NK-92 (cell line): Measurements from ENCODE around the gene UNG.
"Not testable (repeated sequence)": the region's sequence is repeated elsewhere in the genome, so short reads cannot be mapped to it uniquely, and the experiment has no call there.

Source experiments
- DNase-seq: peaks from one replicate; lab custom pipeline; 2025; ENCODE audit not compliant: unreplicated experiment; lab: John Stamatoyannopoulos, UW

The UNG gene

DNA sequence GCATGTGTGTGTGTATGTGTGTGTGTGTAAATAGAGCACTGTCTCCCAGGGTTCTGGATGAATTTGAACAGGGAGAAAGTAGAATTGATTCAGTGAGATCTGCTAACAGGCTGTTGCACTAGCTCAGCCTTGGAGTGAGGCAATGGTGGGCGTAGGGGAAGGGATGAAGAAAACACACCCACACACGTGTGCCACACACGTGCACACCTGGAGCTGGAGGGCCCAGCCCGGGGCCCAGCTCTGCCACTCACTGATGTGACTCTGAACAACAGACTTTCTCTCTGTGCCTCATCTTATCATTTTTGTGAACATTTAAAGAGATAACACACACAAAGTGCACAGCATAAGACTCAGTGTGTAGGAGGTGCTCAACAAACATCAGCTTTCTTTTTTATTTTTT is 23.2 kb downstream of the UNG start:
- no peak for DNase-seq

DNA sequence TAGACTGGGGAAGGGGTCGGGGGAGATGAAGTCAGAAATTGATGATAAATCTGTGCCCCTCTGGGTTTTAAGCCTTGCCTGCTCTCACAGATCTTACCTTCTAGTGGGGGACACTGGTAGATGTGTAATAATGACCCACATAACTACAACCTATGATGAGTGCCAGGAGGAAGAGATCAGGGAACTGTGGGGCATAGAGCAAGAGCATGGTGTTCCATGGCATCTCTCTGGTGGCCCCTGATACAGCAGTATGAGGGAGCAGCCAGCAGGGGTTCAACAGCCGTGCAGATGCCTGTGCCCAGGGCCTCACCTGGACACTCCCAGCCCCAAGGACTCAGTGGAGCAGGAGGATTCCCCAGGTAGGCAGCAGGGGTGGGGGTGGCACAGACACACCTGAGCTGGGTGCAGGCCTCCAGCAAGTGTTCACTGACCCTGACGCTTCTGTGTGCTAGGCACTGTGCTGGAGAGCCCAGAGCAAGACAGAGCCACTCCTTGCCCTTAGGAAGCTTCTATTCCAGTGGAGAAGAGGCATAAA is 24.0 kb downstream of the UNG start:
- no peak for DNase-seq

DNA sequence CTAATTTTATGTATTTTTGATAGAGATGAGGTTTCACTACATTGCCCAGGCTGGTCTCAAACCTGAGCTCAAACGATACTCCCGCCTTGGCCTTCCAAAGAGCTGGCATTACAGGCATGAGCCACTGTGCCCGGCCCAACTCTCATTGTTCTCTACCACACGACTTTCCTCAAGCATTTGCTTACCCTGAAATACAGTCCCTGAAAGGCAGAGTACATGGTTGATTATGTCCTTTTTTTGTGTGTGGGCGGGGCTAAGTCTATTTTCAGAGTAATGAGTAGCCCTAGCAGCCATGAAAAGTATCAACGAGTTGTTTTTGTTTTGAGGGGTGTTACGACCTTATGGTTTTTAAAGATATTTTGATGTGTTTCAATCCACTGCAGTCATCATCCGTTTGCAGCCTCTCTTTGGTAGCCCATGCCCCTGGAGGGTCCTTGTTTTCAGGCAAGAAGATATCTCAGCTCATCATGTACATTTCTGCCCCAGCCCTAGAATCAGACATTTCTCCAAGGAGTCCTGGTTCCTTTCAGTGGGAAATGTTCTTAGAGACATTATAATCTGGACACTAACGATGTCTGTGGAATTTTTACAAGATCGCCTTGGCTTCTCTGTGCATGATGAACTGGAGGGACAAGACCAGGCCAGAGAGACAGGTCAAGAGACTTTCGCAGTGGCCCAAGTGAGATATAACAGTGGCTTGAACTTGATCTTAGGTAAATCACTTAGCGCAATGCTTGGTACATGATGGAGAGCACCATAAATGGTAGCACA is 27.7 kb downstream of the UNG start:
- DNase-seq, result no peak

DNA sequence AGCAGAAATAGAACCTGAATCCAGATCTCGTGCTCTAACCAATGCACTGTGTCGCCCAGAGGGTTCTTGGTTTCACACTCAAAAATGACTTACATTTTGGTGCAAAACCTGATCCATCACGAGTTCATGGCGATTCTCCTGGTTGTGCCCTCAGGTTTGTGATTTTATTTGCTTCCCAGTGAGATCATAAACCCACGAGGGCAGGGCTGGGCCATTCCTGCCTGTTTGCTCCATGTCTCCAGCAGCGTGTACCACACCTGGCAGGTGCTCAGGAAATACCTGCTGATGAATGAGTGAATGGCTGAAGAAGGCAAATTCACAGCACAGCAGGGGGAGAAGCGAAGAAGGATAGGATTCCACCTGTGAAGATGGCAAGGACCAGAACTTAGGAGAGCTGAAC is 28.4 kb downstream of the UNG start:
- no peak for DNase-seq

DNA sequence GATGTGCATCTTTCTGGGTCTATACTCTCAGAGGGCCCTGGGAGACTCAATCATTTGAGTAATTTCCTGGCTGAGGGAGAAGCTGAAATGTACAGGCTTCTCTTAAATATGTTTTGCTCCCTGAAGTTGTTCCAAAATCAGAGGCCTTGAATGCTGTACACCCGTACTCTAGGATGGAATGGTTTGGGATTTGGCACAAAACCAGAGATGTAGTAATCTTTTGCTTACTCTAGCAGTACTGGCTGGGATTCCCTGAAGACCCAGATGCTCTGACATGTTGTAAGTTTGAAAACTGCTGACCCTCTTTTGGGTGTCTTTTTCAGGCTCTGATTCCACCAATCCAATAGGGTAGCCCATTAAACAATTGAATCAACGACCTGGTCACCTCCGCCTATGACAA is 29.4 kb downstream of the UNG start:
- DNase-seq, result no peak

DNA sequence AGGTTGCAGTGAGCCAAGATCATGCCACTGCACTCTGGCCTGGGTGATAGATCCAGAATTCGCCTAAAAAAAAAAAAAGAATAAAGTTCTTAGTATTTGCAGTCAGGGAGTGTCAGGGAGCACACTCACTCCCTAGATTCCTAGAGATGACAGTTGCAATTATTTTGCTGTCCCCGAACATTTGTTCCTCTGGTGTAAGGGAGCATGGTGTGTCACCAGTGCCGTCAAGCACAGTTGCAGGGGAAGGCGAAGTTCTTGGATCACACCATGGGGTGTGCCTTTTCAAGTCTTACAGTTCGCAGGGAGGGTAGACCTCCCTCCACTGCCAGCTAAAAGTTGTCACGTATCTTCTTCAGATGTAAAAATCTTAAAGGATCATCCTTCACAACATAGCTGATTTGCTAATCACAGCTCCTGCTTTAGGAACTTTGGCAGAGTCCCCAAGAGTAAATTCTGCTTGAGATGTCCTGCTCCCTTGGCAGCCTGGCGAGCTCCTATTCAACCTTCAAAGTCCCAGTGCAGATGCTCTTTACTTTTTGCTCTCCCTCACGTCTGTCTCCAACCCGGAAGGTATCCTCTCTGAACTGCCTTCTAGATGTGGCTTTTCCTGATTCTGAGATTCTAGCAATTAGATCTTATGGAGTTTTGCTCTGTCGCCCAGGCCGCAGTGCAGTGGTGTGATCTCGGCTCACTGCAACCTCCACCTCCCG is 30.3 kb downstream of the UNG start:
- no peak for DNase-seq

DNA sequence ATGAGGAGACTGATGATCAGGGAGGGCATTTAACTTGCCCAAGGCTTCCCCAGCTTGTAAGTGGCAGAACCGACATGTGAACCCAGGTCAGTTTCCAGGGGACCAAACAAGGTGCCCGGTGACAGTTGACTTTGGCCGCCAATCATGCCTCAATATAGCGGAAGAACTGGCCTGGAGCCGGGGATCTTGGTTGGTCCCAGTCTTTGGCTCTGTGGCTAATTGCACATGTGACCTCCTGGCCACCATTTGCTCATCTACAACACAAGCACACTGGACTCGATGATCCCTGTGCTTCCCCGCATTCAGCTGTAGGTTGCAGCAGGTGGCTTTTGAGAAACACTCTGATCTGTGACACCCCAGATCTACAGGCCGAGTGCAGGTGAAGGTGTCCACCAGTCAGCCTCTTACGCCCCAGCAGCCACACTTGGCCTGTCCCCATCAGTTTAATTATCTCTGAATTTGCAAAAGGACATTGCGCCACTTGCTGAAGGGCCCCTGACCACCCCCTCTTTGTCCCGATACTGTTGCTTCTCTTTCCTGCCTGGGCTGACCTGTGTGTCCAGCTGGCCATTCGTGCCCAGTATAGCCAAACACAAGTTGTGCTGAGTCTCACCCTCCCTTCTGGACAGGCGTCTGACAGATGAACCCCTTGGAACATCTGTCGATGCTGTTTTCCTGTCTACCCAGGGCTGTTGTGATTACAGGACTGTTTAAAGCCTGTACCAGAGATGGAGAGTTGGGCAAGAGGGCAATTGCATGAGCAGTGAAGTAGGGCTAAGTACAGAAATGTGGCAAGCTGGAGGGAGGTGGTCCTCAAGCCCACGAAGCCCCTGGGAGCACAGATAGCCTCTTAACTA is 33.1 kb downstream of the UNG start:
- no peak for DNase-seq

DNA sequence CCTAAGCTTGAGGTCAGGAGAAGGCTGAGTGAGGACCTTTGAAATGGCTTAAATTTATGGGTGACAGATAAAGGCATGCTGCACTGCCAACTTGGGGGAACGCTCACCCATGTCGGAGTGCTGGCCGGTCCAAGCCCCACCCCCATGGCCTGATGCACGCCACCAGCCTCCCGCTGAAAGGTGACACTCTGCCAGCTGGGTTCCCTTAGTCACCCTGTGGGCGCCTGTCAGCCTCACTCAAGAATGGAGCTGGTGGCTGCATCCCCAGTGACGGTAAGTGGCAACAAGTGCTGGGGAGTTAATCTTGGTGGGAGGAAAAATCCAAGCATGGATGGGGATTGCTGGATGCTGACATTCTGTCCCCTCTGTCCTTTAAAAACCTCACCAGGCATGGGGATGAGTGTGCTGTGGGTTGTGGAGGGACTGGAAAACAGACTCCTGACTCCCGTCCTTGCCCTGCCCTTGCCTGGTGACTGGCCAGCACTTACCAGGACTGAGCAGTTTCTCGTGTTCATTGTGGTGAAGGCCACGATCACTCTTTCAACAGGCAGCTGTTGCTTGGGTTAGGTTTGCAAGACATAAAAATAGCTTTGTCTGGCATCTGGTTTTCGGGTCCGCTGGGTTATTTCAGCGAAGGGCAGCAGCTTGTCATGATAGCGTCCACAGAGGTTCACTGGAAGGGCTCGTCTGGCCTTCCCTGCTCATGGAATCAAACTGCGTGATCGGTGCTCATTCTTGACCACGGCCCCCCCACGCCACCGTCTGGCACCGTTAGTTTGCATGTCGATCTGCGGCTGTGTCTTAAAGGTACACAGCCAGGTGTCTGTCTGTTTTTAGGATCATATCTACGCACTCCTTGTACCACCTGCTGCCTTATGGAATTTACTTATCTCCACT is 34.0 kb downstream of the UNG start:
- no peak for DNase-seq

DNA sequence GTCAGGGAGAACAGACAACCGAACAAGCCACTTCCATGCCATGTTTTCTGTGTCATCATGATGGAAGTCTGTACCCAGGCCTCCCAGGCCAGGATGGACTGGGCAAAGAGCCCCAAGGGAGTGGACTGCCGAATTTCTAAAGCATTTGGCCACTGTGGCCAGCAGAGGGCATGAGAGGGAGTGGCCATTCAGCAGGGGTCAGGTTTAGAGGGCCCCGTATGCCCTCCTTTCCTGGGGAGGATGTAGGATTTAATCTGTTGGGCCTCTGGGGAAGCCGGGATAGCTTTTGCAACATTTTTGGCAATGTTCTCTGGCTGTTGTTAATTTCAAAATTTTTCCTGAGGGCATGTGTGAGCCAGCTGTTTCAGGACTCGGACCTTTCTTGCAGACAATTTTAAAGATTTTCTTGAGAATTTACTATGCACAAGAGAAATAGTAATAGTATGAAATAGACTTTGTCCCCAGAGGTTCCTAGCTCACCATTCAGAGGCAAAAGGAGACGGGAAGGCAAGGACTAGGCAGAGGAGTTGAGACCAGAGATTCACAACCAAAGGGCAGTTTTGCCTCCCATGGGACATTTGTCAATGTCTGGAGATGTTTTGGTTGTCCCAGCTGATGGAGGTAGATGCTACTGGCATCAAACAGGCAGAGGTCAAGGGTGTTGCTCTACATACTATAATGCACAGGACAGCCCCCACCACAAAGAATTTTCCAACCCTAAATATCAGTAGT is 37.0 kb downstream of the UNG start:
- no peak for DNase-seq

DNA sequence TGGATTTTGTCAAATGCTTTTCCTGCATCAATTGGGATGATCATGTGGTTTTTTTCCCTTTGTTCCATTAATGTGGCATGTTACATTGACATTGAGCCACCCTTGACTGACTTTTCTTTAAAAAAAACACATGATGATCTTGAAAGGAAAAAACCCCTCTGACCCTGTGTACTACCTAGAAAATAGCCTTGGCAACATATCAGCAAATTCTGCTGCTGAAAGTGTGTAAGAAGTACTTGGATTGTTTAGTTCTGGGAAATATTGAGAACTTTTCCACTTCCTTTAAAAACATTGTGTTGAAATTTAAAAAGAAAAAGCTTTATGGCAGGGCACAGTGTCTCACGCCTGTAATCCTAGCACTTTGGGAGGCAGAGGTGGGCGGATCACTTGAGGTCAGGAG is 39.7 kb downstream of the UNG start:
- DNase-seq, result no peak

DNA sequence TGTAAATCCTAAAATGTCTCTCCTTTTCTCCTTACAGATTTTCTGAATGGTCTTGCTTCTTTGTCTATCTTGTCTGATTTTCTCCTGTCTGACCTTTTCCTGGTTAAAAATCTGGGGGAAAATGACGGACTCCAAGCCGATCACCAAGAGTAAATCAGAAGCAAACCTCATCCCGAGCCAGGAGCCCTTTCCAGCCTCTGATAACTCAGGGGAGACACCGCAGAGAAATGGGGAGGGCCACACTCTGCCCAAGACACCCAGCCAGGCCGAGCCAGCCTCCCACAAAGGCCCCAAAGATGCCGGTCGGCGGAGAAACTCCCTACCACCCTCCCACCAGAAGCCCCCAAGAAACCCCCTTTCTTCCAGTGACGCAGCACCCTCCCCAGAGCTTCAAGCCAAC is 42.0 kb downstream of the UNG start:
- no peak for DNase-seq

DNA sequence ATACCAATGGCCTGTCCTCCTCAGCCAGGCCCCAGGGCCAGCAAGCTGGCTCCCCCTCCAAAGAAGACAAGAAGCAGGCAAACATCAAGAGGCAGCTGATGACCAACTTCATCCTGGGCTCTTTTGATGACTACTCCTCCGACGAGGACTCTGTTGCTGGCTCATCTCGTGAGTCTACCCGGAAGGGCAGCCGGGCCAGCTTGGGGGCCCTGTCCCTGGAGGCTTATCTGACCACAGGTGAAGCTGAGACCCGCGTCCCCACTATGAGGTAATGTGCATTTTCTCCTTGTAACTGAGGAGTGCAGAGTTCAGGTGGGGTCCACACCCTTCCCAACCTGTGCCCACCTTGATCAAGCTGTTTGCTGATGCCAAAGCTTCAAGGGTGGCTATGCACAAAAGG is 42.4 kb downstream of the UNG start:
- no peak for DNase-seq

DNA sequence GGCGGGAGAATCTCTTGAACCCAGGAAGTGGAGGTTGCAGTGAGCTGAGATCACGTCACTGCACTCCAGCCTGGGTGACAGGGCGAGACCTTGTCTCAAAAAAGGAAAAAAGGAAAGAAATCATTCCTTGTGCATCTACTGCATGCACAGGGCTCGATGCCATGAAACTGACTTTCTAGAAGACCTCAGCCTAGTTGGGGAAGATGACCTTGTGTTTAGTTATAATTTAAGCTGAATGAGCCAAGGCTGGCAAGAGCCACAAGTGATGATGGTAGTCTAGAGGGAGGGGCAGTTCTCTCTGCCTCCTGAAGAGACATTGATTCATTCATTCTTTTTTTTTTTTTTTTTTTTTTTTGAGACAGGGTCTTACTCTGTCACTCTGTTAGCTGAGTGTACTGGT is 43.2 kb downstream of the UNG start:
- no peak for DNase-seq

DNA sequence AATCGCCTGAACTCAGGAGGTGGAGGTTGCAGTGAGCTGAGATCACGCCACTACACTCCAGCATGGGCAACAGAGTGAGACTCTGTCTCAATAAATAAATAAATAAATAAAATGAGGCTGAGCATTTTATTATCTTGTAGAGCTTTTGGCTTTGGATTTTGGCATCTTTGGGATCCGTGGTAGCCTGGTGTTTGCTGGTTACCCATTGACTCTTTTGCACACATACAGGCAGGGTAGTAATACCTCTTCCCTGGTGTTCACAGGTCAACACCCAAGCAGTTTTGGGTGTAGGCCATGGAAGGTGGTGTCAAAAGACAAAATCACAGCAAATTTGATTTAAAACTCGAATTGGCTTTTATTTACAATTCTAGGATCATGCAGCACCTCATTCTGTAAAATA is 46.8 kb downstream of the UNG start:
- DNase-seq, result no peak

DNA sequence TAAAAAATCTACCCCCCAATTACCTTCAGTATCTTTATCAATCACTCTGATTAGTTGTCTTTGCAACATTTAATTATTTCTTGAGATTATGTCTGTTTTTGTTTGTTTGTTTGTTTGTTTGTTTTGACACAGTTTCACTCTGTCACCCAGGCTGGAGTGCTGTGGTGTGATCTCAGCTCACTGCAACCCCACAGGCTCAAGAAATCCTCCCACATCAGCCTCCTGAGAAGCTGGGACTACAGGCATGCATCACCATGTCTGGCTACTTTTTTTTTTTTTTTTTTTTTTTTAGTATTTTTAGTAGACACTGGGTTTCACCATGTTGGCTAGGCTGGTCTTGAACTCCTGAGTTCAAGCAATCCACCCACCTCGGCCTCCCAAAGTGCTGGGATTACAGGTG is 49.7 kb downstream of the UNG start:
- not testable (repeated sequence) for DNase-seq

DNA sequence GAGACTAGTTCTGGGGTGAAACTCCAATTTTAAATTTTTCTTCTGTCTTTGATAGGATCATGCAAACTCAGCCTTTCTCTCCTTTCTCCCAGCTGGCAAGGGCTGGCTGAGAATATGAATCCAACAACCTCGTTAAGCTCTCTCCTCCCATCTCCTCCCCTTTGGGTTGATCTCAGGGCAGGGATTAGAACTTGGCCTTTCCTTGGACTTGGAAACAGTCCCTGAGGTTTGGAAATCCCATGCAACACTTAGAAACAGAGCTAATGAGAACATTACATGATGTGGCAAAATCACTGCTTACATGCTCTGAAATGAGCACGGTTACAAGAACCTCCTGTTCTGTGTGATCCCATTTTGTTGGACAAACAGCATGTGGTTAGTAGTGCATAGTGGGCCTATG is 50.6 kb downstream of the UNG start:
- DNase-seq, result no peak

DNA sequence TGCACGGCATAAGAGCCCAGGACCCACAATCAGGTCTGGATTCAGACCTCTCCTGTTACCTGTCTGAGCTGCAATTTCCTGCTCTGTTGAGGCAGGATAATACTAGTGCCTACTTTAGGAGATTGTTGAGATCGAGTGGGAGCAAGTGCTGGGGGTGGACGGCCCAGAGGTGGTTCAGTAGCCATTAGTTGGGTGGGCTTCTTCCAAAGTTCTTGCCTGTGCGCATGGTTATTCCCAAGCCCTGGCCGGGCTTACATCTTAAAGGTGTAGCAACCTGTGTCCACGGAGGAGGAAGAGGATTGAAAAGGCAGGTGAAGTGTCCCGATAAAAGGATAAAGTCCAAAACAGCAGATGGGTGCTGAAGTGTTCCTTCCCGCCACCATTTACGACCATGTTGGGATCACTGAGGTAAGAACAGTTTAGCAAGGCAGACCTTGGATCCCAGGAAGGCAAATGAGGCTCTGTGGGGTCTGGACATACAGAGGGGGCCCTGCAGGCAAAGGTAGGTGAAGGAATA is 52.8 kb downstream of the UNG start:
- no peak for DNase-seq

DNA sequence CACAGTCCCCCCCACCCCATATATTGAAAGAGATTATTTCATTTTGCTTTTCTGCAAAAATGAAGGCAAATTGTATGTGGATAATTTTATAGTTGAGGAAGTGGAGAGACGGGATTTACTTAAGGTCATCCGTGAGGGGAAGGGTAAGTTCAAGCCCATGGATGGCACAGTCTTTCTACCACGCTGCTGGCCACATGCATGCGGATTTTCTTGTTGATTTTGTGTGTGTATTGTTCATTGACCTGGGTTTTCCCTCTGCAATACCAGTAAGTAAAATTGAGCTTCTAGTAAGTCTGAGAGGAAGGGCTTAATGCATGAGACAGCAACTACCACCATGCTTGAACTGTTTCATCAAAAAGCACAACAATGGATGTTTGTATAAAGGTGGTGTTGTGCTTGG is 54.1 kb downstream of the UNG start:
- DNase-seq, result no peak

DNA sequence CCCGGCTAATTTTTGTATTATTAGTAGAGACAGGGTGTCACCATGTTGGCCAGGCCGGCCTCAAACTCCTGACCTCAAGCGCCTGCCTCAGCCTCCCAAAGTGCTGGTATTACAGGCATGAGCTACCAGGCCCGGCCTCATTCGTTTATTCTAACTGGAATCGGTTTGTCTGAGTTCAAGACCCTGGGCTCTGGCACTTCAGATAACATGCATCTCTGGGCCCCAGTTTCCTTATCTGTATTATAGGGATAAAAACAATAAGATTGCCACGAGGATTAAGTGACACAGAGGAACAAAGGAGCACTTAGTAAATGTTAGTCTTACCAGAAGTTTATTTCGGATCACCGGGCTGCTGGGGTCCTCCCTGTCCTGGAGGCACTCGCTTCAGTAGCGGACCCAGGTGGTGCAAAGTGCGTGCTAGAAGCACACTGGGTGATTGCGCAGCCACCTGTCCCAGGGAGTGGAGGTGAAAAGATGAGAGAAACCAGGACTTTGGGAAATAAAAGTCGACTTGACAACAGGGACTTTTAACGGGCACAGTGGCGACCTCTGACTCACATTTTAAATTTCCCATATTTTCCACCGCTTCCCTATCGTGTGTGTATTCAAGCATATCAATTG is 56.5 kb downstream of the UNG start:
- DNase-seq, result no peak
